T47D (cell line): Measurements from ENCODE around the gene FAM171A2.
A peak's percentile ranks its signal among the peaks of the same experiment; 100 is the strongest.

Source experiments
- DNase-seq, 2 experiments: peaks; one replicate each; pipeline versions ENCODE4 v3.0.0 to v3.0.0-alpha.2; 2011 to 2012; ENCODE audit warnings: low read depth in 1 of 2, low spot score in 1 of 2
- JUND ChIP-seq: IDR thresholded peaks from 2 replicates; pipeline ENCODE4 v1.6.1; 2012; ENCODE audit warnings: low read depth
- in situ Hi-C: cut with HindIII; loops from 2 replicates; pipeline ENCODE4 v1.10.0; 2016; ENCODE audit warnings: low sequenced_read_pairs, low pct_unique_long_range_greater_than_20kb

Gene FAM171A2

DNA sequence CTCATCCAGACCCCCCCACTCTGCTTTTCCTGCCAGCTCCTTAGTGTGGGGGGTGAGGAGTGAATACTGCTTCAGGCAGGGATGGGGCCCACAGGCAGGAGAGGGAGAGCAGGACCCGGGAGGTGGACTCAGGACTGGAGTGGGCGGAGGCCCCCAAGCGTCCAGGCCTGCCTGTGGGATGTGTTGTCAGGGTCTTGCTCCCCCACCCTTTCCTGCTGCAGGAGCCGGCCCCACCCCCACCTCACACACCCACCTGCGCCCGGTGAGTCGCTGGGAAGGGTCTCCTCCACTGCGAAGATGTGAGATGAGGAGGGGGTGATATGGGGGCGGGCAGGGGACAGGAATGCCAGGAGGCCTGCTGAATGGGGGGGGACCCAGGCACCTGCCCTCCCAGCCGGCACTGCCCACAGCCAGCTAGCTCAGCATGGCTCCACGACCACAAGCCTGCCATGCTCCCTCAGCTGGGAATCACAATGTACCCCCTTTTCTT, 1.1 kb downstream of the FAM171A2 start:
- in situ Hi-C loops, result no loop called here
- no peak for TF ChIP-seq JUND
- no peak for DNase-seq

DNA sequence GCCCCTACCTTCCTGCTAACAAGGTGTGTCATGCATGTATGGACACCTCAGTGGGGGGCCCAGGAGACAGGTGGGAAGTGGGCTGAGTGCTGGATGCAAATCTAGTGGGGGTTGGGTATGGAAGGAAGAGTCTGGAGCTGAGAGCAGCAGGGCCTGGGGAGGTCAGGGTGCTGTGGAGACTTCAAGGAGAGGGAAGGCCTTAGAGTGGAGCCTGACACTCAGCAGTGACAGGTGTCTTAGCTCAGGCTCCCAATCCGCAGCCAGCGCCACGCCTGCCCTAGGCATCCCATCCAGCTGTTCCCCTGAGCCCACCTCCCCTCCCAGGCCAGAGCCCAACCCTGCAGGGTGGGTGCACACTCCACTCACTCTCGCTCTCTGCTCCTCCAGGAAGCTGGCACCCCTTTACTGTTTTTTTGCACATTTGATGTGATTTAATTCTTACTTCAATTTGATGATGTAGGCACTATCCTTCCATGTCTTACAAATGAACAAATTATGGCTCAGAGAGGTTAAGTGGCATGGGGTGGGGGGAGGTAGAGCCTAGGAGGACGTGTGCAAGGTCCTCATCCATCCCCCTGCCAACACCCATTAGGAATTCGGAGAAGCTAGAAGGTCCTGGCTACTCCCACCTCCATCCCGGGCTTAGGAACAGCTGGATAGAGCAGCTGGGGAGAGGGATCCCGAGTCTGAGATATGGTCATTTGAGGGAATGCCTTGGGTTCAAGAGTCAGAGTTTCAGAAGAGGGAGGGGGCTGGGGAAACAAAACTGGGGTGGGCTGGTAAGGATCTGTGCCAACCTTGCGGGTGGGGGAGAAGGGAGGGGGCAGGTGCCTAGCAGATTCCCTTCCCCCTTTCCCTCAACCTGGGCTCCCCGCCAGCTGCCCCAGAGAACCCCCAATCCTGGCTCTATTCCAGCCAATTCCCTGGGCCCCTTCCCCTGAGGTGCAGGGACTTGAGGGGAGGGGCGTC, 2.1 kb downstream of the FAM171A2 start:
- no peak for DNase-seq
- in situ Hi-C loops, result no loop called here
- no peak for TF ChIP-seq JUND

GRCh38 chr17:44360826-44361225, 2.8 kb downstream of the FAM171A2 start:
- no peak for TF ChIP-seq JUND
- in situ Hi-C loops, result no loop called here
- DNase-seq, result no peak

DNA sequence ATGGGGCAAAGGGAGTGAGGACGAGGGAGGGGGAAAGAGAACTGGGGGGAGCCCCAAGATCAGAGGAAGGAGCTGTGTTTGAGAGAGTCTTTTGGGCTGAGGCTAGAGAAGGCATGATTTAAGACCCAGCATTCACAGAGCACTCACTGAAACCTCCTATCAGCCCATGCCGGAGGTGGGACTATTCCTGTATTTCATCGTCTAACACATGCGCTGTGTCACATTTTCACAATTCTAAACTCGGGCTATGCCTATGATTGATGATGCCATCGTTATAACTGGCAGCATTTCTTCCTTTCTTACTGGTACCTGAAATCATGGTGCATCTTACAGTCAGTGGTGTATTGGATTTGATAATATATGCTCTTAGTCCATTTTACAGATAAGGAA, 3.5 kb downstream of the FAM171A2 start:
- no peak for DNase-seq
- TF ChIP-seq JUND, result no peak
- in situ Hi-C loops, result no loop called here

- DNase-seq, result no peak
- in situ Hi-C loops, result no loop called here
- no peak for TF ChIP-seq JUND
Measured at GRCh38 chr17:44359458-44360143, 4.1 kb downstream of the FAM171A2 start.

- no peak for TF ChIP-seq JUND
- in situ Hi-C loops, result no loop called here
- no peak for DNase-seq
Measured at GRCh38 chr17:44359006-44359405, 4.6 kb downstream of the FAM171A2 start.

DNA sequence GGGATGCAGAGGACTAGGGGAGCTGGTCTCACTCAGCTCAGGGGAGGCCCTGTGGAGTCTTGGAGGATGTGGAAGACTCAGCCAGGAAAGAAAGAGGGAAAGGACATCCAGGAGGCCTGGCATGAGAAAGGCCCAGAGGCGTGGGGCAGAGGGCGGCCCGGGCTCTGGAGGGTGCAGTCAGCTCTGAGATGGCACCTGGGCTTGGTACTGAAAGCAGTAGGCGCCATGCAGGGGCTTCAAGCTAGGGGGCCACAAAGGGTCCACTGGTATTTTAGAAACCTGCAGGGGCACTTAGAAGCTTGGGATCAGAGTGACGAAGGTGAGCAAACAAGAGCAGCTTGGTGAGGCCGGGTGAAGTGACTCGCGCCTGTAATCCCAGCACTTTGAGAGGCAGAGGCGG, 5.6 kb downstream of the FAM171A2 start:
- no peak for TF ChIP-seq JUND
- in situ Hi-C loops, result no loop called here
- no peak for DNase-seq

GRCh38 chr17:44356241-44356640, 7.4 kb downstream of the FAM171A2 start:
- in situ Hi-C loops, result no loop called here
- peak in 1 of 2 experiments; percentile 58 for DNase-seq
- no peak for TF ChIP-seq JUND

GRCh38 chr17:44355642-44356099, 8.0 kb downstream of the FAM171A2 start:
- DNase-seq, result no peak
- in situ Hi-C loops, result no loop called here
- TF ChIP-seq JUND, result no peak

GRCh38 chr17:44354582-44355561, 8.8 kb downstream of the FAM171A2 start:
- TF ChIP-seq JUND, result no peak
- in situ Hi-C loops, result no loop called here
- no peak for DNase-seq

GRCh38 chr17:44353672-44354331, 9.9 kb downstream of the FAM171A2 start:
- in situ Hi-C loops, result no loop called here
- TF ChIP-seq JUND, result no peak
- peak in 1 of 2 experiments; percentile 38 for DNase-seq
